ENCODE data around the gene NGRN. TPM values are rescaled to one million over a fixed set of nuclear protein-coding genes. Genes with fewer than 3 reads are reported as not detected.

Gene NGRN
- total RNA-seq, 3 donors from 2014 or later: 41.7 to 111 (median 54.1) TPM

- Histone ChIP-seq H3K4me1 (ENCODE audit: low read depth) (peaks cover 4% of the 10 kb centered on the region), H3K4me3 (no peak overlapping the region), H3K36me3 (ENCODE audit: low read depth) (no peaks in the 10 kb centered on the region), H3K9me3 (no peaks in the 10 kb centered on the region)
- TF ChIP-seq, protein P1, sequence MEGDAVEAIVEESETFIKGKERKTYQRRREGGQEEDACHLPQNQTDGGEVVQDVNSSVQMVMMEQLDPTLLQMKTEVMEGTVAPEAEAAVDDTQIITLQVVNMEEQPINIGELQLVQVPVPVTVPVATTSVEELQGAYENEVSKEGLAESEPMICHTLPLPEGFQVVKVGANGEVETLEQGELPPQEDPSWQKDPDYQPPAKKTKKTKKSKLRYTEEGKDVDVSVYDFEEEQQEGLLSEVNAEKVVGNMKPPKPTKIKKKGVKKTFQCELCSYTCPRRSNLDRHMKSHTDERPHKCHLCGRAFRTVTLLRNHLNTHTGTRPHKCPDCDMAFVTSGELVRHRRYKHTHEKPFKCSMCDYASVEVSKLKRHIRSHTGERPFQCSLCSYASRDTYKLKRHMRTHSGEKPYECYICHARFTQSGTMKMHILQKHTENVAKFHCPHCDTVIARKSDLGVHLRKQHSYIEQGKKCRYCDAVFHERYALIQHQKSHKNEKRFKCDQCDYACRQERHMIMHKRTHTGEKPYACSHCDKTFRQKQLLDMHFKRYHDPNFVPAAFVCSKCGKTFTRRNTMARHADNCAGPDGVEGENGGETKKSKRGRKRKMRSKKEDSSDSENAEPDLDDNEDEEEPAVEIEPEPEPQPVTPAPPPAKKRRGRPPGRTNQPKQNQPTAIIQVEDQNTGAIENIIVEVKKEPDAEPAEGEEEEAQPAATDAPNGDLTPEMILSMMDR (IDR thresholded peaks at IDR 0.05): no peak
- intact Hi-C loops (cut with DNase I, micrococcal nuclease): loop anchor here (5.0 kb wide), 1 partner anchor 161 kb away; no protein-coding TSS in a partner anchor
- ATAC-seq (no peak), DNase-seq (no peak)
These were observed 55.4 kb downstream of the NGRN start for GRCh38 chr15:90320885-90321278.

Other genes starting within 250 kb of the NGRN start
- gene IDH2, start 163.2 kb upstream of the NGRN start, total RNA-seq: 100 to 1,000 TPM in 2 of 3 donors, 10 to 100 TPM in 1; 84.8 to 262 (median 124) TPM
- 100 to 1,000 TPM; 118 to 146 (median 131) TPM for gene SEMA4B, start 64.3 kb upstream of the NGRN start, total RNA-seq
- 100 to 1,000 TPM; 126 to 273 (median 209) TPM for gene CIB1, start 31.7 kb upstream of the NGRN start, total RNA-seq
- 10 to 100 TPM; 18.2 to 25.5 (median 19.3) TPM for gene GDPGP1, start 31.5 kb upstream of the NGRN start, total RNA-seq
- under 1 TPM; 0.34 to 0.93 (median 0.63) TPM for gene TTLL13, start 16.1 kb upstream of the NGRN start, total RNA-seq
- gene ZNF774, start 86.6 kb downstream of the NGRN start, total RNA-seq: 10 to 100 TPM; 11.8 to 17.8 (median 15.4) TPM
- 100 to 1,000 TPM; 186 to 242 (median 206) TPM for gene IQGAP1, start 122.6 kb downstream of the NGRN start, total RNA-seq

Data from mucosa of descending colon (tissue), 3 donors.